Measurements from ENCODE around the gene SYNM. TPM values are rescaled to one million over a fixed set of nuclear protein-coding genes. Genes with fewer than 3 reads are reported as not detected.
A peak's percentile ranks its signal among the peaks of the same experiment; 100 is the strongest.

The SYNM gene
- polyA plus RNA-seq, 3 donors = 2.0 to 2.2 (median 2.0) TPM

DNA sequence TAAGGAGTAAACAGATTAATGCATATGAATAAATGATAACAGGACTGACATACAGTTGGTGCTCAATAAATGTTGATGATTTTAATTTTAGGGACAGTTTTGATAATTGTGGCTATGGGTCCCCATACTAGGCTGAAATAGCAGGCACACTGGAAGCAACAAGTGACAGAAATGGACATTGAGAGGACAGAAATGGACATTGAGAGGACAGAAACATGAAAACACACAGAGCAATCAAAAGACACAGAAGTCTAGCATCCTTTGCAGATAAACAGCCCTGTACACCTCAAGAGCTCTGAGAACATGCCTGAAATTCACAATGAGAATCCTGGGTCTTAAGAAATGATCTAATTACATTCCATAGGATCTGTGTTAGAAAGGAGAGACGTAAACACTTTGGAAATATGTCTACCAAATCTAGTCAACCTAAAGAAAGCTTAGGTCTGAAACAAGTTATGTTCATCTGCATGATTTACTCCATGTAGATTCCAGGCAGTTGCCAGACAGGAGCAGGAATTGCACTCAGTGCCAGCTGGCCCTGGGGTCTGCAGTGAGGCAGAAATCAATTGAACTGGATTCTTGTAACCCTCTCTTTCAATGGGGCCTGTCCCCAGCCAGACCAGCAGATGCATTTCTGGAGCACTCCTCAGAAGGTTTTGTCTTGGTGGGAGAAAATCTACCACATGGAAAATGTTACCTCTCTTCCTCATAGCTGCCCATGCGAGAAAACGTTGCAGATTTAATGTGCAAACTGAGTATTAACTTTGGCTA lies 60.3 kb downstream of the SYNM start:
- DNase-seq = no peak

- DNase-seq = no peak
Observed at GRCh38 chr15:99165956-99166689, 61.2 kb downstream of the SYNM start.

GRCh38 chr15:99167201-99167600 lies 62.3 kb downstream of the SYNM start:
- DNase-seq = peak; percentile 12

GRCh38 chr15:99167640-99168039 lies 62.8 kb downstream of the SYNM start:
- DNase-seq = no peak

DNA sequence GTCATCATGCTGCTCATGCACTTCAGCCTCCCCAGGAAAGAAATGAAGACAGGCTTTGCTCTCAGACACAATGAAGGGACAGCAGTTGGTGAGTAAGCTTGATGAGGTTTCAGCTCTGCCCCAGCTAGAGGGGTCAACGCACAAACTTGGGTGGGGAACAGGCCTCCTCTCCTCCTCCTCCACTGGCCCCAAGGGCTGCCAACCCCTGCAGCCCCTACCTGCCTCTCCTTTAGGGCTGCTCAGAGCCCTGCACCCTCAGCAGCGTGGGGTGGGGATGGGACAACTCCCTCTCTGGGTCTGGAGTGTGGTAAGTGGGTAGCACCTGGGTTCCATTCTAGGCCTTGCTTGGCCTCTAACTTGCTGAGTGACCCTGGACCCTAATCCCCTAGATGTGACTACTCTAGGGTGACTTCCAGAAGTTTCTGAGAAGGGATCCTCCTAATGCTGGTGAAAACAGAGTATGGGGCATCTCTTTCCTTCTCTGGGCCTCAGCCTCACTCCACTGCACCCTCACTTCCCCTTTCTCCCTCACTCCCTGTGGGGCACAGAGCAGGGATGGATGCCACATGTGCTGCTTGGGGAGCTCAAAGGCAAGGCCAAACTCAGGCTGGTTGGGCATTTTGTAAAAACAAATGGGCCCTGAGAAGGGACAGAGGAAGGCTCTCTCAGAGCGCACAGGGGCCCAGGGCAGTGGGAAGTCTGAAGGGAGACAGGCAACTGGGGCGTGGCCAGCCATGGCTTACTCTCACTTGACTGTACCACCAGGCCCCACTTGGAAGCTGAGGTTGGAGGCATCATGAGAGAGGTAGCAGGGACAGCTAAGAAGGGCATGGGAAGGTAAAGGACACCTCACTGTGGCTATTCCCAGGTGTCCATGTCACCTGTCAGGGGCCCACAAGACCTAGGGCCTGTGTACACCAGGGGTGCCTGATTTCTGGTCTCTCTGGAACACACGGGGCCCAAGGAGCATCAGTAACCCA lies 64.0 kb downstream of the SYNM start:
- no peak for DNase-seq

DNA sequence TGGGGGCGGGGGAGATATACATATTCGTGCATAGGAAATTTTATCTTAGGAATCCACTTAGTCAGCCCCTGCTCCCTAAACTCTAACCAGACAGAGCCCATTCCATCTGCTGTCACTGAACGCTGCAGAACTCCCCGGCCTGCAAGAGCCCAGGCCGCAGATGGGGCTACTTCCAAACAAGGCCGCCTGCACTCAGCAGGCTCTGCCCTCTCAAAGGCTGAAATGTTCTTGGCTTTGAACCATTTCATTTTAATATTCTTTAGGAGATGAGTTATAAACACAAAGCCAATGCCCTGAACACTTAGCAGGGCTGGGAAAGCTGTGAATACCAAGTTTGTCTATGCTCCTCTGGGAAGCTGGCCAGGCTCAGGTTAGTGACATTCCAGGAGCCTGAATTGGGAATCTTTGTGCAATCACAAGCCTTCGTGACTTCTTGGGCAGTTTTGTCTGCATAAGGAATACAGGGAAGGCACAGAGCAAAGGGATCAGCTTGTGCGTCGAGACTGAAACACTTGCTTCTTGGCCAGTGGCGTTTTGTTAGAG lies 65.0 kb downstream of the SYNM start:
- DNase-seq = no peak

- no peak for DNase-seq
Observed at GRCh38 chr15:99170476-99171065, 65.7 kb downstream of the SYNM start.

GRCh38 chr15:99172171-99172570 lies 67.3 kb downstream of the SYNM start:
- DNase-seq = no peak

- no peak for DNase-seq
Observed at GRCh38 chr15:99172989-99173388, 68.1 kb downstream of the SYNM start.

GRCh38 chr15:99174567-99175395 lies 69.9 kb downstream of the SYNM start:
- DNase-seq = peak; percentile 24

DNA sequence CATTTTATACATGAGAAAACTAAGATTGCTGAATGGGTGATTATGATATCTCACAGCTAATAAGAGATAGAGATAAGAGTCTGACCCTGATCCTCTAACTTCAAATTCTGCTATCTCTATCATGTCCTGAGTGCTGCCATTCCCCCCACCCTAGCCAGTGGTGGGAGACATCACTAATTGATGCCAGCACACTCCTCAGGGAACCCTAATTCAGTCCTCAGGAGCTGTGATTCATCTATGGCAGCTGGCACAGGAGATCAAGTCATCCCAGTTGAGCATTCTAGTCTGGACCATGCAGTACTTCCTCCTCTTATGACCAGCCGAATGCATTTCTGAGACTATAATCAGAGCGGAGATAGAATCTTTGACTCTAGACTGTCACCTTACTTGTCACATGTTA lies 71.9 kb downstream of the SYNM start:
- DNase-seq = no peak

DNA sequence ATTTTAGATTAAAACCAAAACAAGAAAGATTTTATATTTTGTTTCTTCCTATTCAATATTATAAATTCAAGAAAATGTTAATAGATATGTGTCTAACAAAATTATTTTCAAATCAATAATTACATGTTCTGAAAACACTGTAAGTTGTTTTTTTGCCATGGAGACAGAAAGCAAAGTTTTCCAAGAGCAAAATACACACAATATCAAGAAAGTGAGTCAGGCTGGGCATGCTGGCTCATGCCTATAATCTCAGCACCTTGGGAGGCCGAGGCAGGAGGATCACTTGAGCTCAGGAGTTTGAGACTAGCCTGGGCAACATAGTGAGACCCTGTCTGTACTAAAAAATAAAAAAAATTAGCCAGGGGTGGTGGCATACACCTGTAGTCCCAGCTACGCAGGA lies 72.8 kb downstream of the SYNM start:
- no peak for DNase-seq

GRCh38 chr15:99180086-99180963 lies 75.4 kb downstream of the SYNM start:
- DNase-seq = no peak

GRCh38 chr15:99180964-99181306 lies 76.1 kb downstream of the SYNM start:
- DNase-seq = no peak

GRCh38 chr15:99181545-99181971 lies 76.7 kb downstream of the SYNM start:
- DNase-seq = no peak

DNA sequence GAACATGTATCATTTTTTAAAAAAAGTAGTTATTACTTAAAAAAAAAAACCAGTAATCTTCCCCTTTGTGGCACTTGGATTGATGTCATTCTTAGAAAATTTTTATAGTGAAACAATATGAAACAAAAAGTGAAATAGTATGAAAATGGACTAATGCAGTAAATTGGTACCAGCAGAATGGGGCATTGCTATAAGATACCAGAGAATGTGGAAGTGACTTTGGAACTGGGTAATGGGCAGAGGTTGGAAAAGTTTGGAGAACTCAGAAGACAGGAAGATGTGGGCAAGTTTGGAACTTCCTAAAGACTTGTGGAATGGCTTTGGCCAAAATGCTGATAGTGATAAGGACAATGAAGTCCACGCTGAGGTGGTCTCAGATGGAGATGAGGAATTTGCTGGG lies 77.9 kb downstream of the SYNM start:
- DNase-seq = no peak

Measured in renal pelvis (tissue), 4 donors.